Measurements from ENCODE around the gene TRIM28.

DNA sequence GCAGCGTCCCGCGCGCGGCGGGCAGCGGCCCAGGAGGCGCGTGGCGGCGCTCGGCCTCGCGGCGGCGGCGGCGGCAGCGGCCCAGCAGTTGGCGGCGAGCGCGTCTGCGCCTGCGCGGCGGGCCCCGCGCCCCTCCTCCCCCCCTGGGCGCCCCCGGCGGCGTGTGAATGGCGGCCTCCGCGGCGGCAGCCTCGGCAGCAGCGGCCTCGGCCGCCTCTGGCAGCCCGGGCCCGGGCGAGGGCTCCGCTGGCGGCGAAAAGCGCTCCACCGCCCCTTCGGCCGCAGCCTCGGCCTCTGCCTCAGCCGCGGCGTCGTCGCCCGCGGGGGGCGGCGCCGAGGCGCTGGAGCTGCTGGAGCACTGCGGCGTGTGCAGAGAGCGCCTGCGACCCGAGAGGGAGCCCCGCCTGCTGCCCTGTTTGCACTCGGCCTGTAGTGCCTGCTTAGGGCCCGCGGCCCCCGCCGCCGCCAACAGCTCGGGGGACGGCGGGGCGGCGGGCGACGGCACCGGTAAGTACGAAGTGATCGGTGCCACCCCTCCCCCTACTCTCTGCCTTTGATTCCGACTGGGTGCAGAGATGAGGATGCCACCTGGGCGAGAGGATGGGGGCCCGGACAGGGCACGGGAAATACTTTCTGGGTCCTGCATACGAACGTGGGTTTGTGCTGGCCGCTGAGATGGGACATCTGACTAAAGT, 874 bp downstream of the TRIM28 start:
- TF ChIP-seq, protein P1, sequence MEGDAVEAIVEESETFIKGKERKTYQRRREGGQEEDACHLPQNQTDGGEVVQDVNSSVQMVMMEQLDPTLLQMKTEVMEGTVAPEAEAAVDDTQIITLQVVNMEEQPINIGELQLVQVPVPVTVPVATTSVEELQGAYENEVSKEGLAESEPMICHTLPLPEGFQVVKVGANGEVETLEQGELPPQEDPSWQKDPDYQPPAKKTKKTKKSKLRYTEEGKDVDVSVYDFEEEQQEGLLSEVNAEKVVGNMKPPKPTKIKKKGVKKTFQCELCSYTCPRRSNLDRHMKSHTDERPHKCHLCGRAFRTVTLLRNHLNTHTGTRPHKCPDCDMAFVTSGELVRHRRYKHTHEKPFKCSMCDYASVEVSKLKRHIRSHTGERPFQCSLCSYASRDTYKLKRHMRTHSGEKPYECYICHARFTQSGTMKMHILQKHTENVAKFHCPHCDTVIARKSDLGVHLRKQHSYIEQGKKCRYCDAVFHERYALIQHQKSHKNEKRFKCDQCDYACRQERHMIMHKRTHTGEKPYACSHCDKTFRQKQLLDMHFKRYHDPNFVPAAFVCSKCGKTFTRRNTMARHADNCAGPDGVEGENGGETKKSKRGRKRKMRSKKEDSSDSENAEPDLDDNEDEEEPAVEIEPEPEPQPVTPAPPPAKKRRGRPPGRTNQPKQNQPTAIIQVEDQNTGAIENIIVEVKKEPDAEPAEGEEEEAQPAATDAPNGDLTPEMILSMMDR (IDR thresholded peaks at IDR 0.05; ENCODE audit: extremely low read depth in 1 of 2, insufficient read depth in 1 of 2, low read depth in 1 of 2, low read length in 2 of 2), result no peak
- TF ChIP-seq POLR2AphosphoS5 (IDR thresholded peaks at IDR 0.05; ENCODE audit: insufficient read depth, low read depth, low read length) (no peak), POLR2A (IDR thresholded peaks at IDR 0.05; ENCODE audit: low read depth, low read length) (no peak), GATA2 (IDR thresholded peaks at IDR 0.05; ENCODE audit: insufficient read depth, insufficient read length, low read depth, low read length) (no peak), JUN (IDR thresholded peaks at IDR 0.05; ENCODE audit: borderline replicate concordance, insufficient read depth, insufficient read length, low read depth) (no peak), EZH2 (IDR thresholded peaks at IDR 0.05; ENCODE audit: borderline replicate concordance, low read depth, low read length, severe bottlenecking) (no peak), FOS (IDR thresholded peaks at IDR 0.05; ENCODE audit: borderline replicate concordance, insufficient read depth, low read length) (no peak), MYC (IDR thresholded peaks at IDR 0.05; ENCODE audit: low read depth, low read length) (no peak)
- TF ChIP-seq, protein P2, sequence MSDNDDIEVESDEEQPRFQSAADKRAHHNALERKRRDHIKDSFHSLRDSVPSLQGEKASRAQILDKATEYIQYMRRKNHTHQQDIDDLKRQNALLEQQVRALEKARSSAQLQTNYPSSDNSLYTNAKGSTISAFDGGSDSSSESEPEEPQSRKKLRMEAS (IDR thresholded peaks at IDR 0.05; ENCODE audit: insufficient read depth, insufficient read length), result no peak
